GM21717 (cell line): ENCODE results near the gene SWAP70.

Source experiments
- ATAC-seq: cut with Tn5 transposase; IDR thresholded peaks from one replicate; pipeline ENCODE4 v1.9.1; 2021; ENCODE audit warnings: mild to moderate bottlenecking, moderate library complexity; ENCODE audit not compliant: unreplicated experiment

SWAP70 gene

GRCh38 chr11:9651481-9651880 lies 12.4 kb upstream of the SWAP70 start:
- no peak for ATAC-seq

GRCh38 chr11:9651899-9652748 lies 11.8 kb upstream of the SWAP70 start:
- no peak for ATAC-seq

- no peak for ATAC-seq
Measured at GRCh38 chr11:9653871-9654270, 10.0 kb upstream of the SWAP70 start.

GRCh38 chr11:9656864-9657263 lies 7.0 kb upstream of the SWAP70 start:
- ATAC-seq = no peak

- ATAC-seq = no peak
Measured at GRCh38 chr11:9657531-9657930, 6.3 kb upstream of the SWAP70 start.

- ATAC-seq = no peak
Measured at GRCh38 chr11:9660886-9661285, 3.0 kb upstream of the SWAP70 start.

GRCh38 chr11:9662273-9662672 lies 1.6 kb upstream of the SWAP70 start:
- ATAC-seq = no peak

- peak; percentile 40 for ATAC-seq
Measured at GRCh38 chr11:9664276-9665171, 647 bp downstream of the SWAP70 start.

GRCh38 chr11:9665749-9666148 lies 1.9 kb downstream of the SWAP70 start:
- ATAC-seq = no peak

GRCh38 chr11:9669954-9670353 lies 6.1 kb downstream of the SWAP70 start:
- no peak for ATAC-seq

- no peak for ATAC-seq
Measured at GRCh38 chr11:9672288-9672916, 8.5 kb downstream of the SWAP70 start.

- no peak for ATAC-seq
Measured at GRCh38 chr11:9672918-9673317, 9.0 kb downstream of the SWAP70 start.

GRCh38 chr11:9675691-9676090 lies 11.8 kb downstream of the SWAP70 start:
- no peak for ATAC-seq

- ATAC-seq = no peak
Measured at GRCh38 chr11:9677951-9678350, 14.1 kb downstream of the SWAP70 start.

- ATAC-seq = no peak
Measured at GRCh38 chr11:9678576-9678975, 14.7 kb downstream of the SWAP70 start.

GRCh38 chr11:9680028-9680427 lies 16.2 kb downstream of the SWAP70 start:
- no peak for ATAC-seq

- no peak for ATAC-seq
Measured at GRCh38 chr11:9681583-9682372, 17.9 kb downstream of the SWAP70 start.

- ATAC-seq = no peak
Measured at GRCh38 chr11:9687711-9688477, 24.0 kb downstream of the SWAP70 start.

GRCh38 chr11:9688716-9689511 lies 25.0 kb downstream of the SWAP70 start:
- peak; percentile 72 for ATAC-seq
